OCI-LY1 (cell line): ENCODE results near the gene PTGER4.

ENCODE experiments used
- EZH2 ChIP-seq: fragments of 200-600 bp; sonication (generic), shearing (Covaris generic); IDR thresholded peaks from 2 replicates; pipeline ENCODE4 v1.8.0; 2017; ENCODE audit warnings: borderline replicate concordance, mixed run types, mild to moderate bottlenecking, antibody characterized with exemption, low read length, moderate library complexity, mixed read lengths
- TF ChIP-seq, protein P1 (sequence below): fragments of 200-600 bp; sonication (generic), shearing (Covaris generic); IDR thresholded peaks from 2 replicates; pipeline ENCODE4 v1.5.1; 2017; ENCODE audit warnings: mild to moderate bottlenecking, antibody characterized with exemption, low read length, moderate library complexity, mixed read lengths

- TF ChIP-seq, protein P1, sequence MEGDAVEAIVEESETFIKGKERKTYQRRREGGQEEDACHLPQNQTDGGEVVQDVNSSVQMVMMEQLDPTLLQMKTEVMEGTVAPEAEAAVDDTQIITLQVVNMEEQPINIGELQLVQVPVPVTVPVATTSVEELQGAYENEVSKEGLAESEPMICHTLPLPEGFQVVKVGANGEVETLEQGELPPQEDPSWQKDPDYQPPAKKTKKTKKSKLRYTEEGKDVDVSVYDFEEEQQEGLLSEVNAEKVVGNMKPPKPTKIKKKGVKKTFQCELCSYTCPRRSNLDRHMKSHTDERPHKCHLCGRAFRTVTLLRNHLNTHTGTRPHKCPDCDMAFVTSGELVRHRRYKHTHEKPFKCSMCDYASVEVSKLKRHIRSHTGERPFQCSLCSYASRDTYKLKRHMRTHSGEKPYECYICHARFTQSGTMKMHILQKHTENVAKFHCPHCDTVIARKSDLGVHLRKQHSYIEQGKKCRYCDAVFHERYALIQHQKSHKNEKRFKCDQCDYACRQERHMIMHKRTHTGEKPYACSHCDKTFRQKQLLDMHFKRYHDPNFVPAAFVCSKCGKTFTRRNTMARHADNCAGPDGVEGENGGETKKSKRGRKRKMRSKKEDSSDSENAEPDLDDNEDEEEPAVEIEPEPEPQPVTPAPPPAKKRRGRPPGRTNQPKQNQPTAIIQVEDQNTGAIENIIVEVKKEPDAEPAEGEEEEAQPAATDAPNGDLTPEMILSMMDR = no peak
- no peak for TF ChIP-seq EZH2
Observed at GRCh38 chr5:40634593-40634992, 45.1 kb upstream of the PTGER4 start.
